ENCODE measurements around the gene IGFBP7.

Gene IGFBP7

DNA sequence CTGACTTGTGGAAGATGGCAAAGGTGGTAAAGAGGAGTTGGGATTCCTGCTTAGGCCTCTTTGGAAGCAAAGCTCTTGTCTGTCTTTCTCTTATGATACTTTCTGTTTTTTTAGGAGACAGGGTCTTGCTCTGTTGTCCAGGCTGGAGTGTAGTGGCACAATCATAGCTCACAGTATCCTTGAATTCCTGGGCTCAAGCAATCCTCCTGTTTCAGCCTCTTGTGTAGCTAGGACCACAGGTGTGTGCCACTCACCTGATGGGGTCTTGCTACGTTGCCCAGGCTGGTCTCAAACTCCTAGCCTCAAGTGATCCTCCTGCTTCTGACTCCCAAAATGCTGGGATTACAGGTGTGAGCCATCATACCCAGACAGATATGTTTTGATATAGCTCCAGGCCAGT, 19.3 kb upstream of the IGFBP7 start:
- DNase-seq: no peak

DNA sequence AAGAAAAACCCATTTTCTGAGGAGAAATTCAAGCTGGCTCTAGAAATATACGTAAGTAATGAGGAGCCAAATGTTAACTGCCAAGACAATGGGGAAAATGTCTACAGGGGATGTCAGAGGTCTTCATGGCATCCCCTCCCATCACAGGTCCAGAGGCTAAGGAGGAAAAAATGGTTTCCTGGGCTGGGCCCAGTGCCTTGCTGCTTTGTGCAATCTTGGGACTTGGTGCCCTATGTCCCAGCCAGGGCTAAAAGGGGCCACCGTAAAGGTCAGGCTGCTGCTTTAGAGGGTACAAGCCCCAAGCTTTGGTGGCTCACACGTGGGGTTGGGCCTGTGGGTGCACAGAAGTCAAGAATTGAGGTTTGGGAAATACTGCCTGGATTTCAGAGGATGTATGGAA, 17.2 kb upstream of the IGFBP7 start:
- no peak for DNase-seq

DNA sequence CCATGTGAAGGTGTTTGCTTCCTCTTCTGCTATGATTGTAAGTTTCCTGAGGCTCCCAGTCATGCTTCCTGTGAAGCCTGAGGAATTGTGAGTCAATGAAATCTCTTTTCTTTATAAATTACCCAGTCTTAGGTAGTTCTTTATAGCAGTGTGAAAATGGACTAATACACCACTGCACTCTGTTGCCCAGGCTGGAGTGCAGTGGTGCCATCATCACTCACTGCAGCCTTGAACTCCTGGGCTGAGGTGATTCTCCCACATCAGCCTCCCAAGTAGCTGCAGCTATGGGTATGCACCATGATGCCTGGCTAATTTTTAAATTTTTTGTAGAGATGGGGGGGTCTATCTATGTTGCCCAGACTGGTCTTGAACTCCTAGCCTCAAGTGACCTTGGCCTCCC, 15.8 kb upstream of the IGFBP7 start:
- no peak for DNase-seq

DNA sequence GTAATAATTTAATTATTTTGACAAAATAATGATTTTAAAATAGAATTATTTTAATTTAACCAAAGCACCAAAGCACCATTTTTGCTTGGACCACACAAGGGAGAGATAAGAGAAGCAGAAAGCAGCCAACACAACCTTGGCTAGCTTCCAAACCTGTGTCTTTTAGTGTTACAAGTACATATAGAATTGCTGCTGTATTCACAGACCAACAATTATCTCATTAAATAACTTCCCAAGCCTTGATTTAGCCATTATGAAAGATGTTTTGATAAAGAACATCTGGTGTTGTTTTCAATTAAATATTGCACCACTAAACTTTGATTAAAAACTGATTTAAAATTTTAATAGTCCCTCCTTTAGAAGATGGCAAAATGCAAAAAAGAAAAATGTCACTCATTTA, 14.0 kb upstream of the IGFBP7 start:
- DNase-seq: no peak

DNA sequence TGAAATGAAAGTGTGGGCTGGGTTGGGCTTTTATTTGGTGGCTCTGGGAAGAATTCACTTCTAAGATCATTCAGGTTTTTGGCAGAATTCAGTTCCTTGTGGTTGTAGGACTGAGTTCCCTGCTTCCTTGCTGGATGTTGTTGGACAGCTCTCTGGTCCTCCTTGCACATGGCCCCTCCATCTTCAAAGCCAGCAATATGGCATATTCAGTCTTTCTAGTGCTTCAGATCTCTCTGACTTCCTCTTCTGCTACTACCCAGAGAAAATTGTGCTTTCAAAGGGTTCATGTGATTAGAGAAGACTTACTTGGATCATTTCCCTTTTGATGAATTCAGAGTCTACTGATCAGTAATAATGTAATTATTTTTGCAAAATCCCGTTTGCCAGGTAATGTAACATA, 12.8 kb upstream of the IGFBP7 start:
- DNase-seq: no peak

DNA sequence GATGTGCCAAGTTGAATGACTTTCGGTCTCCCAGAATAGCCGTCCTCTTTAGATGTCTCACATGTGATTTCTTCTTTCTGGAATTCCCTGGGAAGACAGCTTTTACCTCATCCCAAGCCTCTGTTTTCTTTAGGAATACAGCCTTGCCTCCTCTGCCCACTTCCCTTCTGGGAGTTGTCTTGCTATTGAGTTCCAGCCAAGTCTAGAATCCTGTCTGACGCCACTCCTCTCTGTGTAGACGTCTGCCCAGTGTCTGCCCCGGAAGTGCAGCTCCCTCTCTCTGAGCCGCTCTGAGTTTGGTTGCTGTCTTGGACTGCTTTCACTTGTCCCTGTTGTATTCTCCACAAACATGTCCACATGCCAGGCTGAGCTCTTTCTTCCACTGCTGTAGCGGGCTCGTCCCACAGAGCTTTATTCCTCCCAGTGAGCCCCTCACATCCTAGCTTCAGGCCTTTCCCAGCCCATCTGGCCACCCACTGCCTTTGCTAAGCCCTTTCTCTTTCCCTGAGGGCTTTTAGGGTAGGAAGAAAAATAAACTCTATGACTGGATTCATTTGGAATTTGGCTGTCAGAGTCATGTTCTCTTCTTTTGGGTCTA, 9.0 kb upstream of the IGFBP7 start:
- DNase-seq: no peak

DNA sequence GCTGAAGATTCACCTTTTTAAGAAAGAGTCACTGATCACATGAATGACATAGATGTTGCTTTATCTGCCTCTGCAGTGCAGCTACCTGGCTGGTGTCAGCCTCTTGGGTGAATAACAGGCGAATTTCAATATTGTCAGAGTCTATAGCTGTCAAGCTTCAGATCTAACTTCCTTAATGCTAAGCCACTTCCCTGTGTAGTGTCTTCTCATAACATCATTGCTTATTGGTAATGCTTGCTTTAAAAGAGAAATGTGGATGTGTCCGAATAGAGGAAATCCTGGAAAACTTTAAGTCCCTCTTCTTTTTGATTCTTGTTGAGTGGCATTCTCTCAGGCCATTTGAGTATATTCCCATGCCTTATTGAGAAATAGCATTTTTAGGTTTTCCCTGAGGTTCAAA, 7.3 kb upstream of the IGFBP7 start:
- DNase-seq: peak; percentile 29

DNA sequence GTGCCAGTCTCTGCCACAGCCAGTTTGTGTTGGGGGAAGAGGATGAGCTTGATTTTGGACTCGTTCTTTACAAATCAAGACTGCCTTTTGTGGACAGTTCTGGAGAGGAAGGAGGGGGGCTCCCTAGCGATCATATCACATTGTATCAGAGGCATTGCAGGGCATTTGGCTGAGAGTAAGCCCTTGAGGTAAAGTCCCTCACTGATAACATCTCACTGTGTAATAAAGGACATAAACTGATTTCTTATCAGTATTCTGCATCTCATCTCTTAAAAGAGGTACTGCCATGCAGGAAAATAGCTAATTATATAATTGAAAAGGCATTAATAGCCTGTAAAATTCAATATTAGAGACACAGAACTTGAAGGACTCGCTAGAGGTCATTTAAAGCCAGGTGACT, 6.1 kb upstream of the IGFBP7 start:
- DNase-seq: no peak

DNA sequence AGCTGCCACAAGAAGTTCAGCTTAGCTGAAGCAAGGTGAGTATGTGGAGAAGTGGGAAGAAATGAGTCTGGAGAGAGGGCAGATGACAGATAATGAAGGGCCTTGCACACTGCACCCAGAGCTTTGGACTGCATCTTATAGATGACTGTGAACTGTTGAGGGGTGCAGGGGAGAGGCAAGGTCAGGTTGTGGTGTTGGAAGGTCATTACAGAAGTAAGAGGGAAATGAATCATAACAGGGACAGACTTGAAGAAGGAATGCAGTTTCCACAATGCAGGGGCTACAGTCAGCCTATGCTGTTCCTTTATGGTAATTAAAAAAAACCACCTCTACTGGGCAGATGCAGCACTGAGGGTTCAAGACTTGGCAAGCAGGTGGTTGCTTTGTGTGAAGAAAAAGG, 4.8 kb upstream of the IGFBP7 start:
- DNase-seq: no peak

DNA sequence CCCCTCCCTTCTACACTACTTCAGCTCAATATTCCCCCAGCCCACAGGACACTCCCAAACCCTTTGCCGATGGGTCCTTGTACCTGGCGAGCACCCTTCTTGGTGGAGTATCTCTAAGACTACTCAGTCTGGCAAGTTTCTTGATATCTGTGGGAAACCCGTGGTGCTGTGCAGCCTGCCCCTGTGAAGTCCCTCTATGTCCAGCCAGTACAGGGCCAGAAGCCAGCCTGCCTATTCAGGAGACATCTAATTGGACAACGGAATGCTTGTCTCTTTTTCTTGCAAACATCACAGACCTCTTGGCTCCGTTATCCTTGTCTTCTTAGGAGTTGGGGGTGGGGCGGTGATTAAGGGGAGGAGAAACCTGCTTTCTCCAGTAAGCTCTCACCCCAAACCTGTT, 3.7 kb upstream of the IGFBP7 start:
- no peak for DNase-seq

DNA sequence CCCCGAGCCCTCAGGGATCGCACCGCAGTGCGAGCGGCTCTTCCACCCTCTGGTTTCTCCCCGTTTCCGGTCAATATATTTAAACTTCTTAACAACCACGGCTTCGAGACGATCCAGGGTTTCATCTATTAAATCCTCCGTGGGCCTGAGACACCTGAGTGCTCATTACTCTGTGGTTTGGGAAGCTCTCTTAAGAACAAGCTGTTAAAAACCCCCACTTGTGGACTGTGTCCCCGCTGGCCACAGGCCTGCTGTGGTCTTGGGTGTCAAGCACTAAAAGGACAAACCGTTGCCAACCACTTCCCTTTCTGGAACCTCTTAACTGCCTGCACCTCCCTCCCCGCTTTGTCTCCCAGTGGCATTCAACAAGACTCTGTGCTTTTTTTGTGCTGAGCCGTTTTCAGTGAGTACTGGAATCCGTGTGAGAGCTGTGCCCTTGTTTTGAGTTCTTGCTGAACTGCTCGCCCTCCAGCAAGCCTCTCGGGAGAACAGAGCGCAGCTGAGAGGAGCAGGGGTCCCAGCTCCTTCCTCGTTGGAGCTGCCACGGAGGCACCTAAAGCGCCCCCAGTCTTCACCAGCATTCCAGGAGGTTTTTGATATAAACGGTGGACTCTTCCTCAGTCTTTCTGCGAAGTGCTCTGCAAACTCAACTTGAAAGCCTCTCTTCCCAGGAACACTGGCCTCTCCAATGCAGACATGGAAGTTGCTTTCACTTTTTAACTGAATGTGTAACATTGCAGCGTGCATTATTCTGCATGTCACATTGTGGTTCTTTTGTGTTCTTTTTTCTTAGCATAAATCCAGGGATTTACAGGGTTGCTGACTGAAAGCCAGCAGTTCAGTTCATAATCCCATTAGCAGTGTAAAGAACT, 691 bp upstream of the IGFBP7 start:
- DNase-seq: peak; percentile 48

DNA sequence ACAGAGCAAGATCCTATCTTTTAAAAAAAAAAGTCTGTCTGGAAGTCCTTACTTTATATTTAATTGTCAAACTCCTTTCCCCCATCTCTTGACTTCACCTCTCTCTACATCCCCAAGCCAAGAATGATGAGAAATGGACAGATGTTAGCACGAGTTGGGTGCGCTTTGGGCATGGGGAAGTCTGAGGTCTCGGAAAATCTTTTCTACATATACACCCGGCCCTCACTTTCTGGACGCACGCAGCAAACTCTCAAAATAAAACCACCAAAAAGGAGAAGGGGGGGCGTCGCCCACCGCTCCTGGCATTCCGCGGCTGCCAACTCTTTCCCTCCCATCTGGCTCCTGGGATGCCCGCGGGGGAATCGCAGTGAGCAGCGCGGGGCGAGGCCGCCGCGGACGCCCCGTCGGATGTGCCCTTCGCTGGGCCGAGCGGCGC, 756 bp downstream of the IGFBP7 start:
- DNase-seq: peak; percentile 3

DNA sequence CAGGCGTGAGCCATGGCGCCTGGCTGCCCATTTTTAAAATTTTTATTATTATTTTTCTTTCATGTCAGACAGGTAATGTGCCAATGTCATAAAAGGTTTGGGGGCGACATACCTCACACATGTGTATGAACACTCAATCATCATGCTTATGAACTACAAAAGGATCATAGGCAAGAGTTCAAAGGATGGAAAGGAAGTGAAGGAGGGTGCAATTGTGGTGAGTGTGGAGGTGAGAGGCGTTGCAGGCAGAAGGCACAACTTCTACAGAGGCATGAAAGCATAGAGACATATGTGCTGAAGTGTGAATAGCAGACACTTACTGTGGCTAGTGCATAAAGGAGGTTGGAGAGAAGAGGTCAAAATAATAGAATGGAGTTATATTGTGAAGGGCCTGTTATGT, 4.0 kb downstream of the IGFBP7 start:
- DNase-seq: no peak

DNA sequence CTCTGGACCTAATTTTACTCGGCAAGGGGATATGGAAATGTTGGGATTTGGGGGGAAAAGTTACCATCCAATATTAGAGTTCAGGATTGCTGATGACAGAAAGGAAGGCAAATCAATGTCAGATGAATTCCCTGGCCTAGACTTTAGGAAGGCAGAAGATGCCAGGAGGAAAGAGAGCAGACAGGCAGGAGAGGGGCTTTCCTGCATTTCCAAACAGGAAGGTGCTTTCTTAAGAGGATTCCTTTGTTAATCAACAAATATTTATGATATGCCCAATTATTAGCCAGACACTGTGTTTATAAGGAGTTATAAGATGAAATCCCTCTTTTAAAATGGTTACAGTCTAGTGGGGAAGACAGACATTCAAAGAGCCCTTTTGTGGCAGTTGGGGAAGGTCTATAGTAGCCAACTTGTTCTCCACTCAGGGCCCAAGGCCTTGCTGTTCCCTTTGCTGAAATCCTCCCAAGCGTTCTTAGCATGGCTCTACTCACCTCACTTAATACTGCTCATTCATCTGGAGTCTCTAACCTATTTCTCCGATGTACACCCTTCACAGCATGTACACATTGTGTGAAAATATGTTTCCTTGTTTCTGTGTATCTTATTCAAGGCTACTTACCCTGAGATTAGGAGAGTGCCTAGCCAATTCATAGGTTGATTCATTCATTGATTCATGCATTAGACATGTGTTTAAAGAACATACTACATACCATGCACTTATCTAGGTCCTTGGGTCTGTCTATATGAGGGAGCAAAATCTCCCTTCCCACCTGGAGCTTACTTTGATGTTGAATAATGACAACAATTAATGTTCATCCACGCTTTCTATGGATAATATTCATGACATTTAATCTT, 5.3 kb downstream of the IGFBP7 start:
- DNase-seq: no peak

DNA sequence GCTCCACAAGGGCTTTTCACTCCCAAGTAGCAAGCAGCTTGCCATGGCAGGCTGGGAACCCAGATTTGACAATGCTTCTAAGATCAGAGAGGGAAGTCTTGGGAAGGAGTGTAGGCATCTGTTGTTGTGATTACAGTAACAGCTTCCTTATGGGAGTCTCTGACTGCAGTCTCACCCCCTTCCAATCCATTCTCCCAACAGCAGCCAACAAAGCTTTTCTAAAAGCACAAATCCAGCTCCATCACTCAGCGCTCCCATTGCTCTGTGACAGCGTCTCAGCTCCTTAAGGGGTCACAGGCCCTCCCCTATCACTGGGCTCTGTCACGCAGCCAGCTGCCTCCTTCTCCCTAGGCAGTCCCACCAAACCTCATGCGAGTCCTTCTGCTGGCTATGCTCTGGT, 7.1 kb downstream of the IGFBP7 start:
- no peak for DNase-seq

DNA sequence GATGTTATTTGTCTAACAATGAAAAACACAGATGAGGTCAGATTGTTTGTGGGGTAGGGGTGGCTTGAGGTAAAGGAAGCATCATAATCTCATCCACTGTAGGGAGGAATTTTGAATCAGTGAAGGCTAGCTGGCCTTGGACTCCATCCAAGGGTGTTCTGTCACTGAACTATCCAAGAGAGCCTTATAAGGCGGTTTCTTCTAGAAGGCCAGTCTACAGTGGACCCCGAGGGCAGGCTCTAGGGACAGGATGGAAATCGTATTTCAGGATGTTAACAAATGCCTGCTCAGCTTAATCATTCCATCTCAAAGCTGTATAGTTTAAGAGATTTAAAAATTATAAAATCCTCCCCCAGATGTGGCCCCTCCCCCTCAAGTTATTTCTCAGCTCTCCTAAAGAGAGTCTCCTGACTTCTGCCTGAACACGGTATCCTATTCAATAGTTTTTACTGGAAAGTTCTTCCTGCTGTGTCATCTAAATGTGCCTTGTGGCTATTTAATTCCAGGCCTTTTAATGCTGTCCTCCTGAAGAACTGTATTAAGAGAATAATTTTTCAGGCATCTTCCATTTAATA, 8.0 kb downstream of the IGFBP7 start:
- DNase-seq: no peak

DNA sequence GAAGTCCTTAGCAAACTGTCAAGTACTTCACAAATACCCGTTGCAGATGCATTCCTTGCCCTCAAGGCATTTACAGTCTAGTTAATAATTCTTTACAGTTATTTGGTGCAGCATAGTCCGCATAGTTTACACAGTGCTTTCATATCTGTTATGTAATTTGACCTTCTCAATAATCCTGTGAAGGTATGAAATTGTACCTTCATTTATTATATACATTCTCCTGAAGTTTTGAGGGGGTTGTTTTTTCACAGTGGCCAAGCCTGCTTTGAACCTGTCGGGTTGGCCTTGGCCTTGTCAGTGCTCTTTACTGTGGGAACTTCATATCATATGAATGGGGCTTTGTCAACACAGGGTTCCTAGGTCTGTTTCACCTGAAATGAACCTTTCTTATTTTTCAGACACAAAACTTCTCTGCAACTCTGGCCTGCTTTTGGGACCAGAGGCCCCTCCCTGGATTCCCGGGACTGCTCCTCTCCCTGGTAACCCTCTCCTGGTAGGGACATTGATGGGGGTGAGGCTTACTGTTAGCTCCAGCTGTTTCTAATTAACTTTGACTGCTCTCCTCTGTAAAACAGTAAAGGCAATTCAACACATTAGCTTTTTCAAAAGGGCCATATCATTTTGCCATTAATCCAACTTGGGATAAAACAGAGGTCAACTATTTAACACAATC, 9.1 kb downstream of the IGFBP7 start:
- no peak for DNase-seq

DNA sequence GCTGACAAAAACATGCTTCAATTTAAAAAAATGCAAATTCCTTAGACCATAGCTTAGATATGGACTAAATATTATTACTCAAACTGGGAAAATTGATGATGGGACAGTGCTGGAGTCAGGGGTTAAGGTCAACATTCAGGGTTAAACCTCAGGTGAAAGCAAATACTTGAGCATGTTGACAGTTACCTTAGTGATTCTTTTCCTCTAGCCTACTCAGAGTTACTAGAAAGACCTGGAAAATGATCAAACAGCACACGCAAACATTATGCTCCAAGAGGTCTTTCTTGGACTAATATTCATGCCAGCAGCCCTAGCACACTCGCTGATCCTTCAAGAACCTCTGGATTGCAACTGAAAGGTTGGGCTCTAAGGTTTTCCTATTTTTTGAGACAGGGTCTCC, 10.8 kb downstream of the IGFBP7 start:
- no peak for DNase-seq

DNA sequence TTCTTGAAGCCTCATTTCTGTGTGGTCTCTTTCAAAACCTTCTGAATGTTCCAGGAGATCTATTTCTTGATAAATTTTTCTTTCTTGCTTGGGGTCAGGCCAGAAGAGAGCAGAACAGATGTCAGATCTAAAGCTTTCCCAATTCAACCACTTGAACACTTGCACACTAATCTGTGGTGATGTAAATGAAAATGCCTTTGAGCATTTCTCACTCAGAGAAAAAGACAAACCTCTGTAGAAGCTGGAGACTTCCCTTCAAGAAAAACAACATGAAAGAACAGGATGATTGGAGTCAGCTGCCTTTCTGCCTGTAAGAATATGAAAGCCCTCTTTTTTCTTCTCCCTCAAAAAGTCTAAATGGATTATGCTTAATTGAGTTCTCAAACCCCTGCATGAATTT, 11.2 kb downstream of the IGFBP7 start:
- DNase-seq: no peak

DNA sequence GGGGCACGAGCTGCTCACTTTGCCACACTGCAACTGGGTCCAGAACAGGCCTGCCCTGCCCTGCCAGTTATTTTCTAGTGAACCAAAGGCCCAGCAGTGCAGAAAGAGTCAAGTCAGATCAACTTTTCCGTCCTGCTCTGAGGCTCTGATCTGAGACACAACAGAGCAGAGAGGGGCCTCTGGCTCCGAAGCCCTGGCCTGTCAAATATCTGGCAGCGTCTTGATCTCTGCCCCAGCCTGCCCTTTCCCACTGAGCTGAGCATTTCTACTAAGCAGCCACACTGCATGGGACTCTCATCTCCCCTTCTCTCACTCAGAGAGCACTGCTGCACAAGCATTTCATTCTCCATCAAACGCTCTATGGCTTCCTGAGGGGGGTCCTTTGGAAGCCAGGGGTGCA, 11.8 kb downstream of the IGFBP7 start:
- DNase-seq: no peak

DNA sequence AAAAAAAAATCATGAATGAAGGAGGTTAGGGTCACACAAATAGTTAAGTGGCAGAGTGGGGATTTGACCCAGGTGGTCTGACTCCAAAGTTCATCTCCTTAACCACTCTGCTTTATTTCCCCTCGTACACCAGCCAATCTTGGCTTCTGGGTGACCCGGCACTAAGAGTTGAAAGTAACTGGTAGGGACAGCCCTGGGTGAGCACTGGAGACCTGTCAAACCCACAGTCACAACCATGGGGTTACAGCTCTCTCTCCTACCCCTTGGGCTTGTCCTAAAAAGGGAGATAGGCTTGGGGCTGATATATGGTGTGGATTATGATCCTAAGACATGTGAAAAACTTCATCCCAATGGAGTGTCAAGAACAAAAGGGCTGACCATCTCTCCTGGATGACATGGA, 12.5 kb downstream of the IGFBP7 start:
- no peak for DNase-seq

DNA sequence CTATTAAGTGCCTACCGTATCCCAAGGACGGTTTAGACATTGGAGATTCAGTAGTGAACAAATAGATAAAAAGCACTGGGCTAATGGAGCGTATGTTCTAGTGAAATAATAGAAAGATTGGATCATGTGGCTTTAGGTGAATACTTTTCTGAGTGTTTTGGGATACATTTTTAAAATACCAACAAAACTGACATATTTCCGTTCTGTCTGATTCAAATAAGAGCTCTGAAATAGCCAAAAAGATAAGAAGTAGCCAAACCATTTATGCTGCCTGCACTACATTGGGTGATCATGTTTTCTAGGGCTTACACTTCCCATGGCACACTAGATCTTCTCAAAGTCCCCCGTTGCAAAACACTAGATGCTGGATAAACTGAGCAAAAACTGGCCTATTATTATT, 14.2 kb downstream of the IGFBP7 start:
- DNase-seq: no peak

DNA sequence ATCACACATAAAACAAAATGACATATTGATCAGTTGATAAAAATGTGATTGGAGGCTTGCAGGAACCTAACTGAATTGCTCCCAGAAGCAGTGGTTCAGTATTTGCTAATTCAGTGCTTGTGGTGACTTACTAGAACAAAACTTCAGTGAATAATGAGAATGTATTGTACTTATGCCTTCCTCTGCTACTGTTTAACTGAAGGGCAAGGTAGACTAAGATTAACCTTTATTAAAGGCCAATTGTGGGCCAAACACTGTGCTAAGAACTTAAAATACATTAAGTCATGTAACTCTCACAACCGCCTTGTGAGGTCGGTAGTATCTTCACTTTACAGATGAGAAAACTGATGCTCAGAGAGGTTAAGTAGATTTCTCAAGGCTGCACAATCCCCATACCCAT, 14.9 kb downstream of the IGFBP7 start:
- DNase-seq: no peak
